Vagina (tissue), 2 donors: Measurements from ENCODE around the gene EDAR. TPM values are rescaled to one million over a fixed set of nuclear protein-coding genes. Genes with fewer than 3 reads are reported as not detected.
A peak's percentile ranks its signal among the peaks of the same experiment; 100 is the strongest.

Experiments used
- DNase-seq, 2 donors: peaks; one replicate each; pipeline ENCODE4 v3.0.0-alpha.2; 2017; ENCODE audit errors: extremely low spot score in 2 of 2
- H3K27ac ChIP-seq: fragments of 200-600 bp; sonication (generic); one replicate; pipeline ENCODE4 v1.5.1; 2019
- H3K27me3 ChIP-seq: fragments of 200-600 bp; sonication (generic); one replicate; pipeline ENCODE4 v1.5.1; 2019
- H3K36me3 ChIP-seq, 2 donors: fragments of 200-600 bp; sonication (generic); one replicate each; pipeline ENCODE4 v1.5.1; 2017 to 2019
- H3K4me1 ChIP-seq: fragments of 200-600 bp; sonication (generic); one replicate; pipeline ENCODE4 v1.5.1; 2019
- H3K4me3 ChIP-seq, 2 donors: fragments of 200-600 bp; sonication (generic); 1 replicate in 1 of 2; 2 replicates in 1 of 2; pipeline ENCODE4 v1.5.1; 2016 to 2019
- H3K9me3 ChIP-seq: fragments of 200-600 bp; sonication (generic); one replicate; pipeline ENCODE4 v1.5.1; 2019
- POLR2A ChIP-seq, 2 donors: fragments of 450-650 bp; IDR thresholded peaks; one replicate each; pipeline ENCODE4 v1.6.1; 2017; ENCODE audit warnings: antibody characterized with exemption in 2 of 2, mild to moderate bottlenecking in 2 of 2, moderate library complexity in 2 of 2
- POLR2AphosphoS5 ChIP-seq, 2 donors: sonication (generic); formaldehyde crosslinking; IDR thresholded peaks; one replicate each; pipeline ENCODE4 v1.9.0; 2017; ENCODE audit warnings: antibody characterized with exemption in 2 of 2, mild to moderate bottlenecking in 2 of 2, low read depth in 1 of 2; ENCODE audit not compliant: insufficient read depth in 1 of 2
- intact Hi-C: fragments of 100-400 bp; cut with DNase I; formaldehyde crosslinking; loops from one replicate; pipeline ENCODE4 v1.15.1; 2023
- total RNA-seq: library from RNA; depleted of rRNA; stranded (reverse); fragments of >200 nt; gene quantifications from one replicate; pipeline ENCODE4 v1.2.3, GENCODE V29; 2016
- TF ChIP-seq, protein P1 (sequence below), 3 experiments: fragments of 450-650 bp in 2 of 3; fragments of 200-600 bp in 1 of 3; sonication (generic) in 1 of 3; IDR thresholded peaks; one replicate each; pipeline ENCODE4 v1.5.1; 2017 to 2019; ENCODE audit warnings: antibody characterized with exemption in 3 of 3, mild to moderate bottlenecking in 2 of 3, moderate library complexity in 2 of 3

EDAR gene
- total RNA-seq, result 0.74 TPM

DNA sequence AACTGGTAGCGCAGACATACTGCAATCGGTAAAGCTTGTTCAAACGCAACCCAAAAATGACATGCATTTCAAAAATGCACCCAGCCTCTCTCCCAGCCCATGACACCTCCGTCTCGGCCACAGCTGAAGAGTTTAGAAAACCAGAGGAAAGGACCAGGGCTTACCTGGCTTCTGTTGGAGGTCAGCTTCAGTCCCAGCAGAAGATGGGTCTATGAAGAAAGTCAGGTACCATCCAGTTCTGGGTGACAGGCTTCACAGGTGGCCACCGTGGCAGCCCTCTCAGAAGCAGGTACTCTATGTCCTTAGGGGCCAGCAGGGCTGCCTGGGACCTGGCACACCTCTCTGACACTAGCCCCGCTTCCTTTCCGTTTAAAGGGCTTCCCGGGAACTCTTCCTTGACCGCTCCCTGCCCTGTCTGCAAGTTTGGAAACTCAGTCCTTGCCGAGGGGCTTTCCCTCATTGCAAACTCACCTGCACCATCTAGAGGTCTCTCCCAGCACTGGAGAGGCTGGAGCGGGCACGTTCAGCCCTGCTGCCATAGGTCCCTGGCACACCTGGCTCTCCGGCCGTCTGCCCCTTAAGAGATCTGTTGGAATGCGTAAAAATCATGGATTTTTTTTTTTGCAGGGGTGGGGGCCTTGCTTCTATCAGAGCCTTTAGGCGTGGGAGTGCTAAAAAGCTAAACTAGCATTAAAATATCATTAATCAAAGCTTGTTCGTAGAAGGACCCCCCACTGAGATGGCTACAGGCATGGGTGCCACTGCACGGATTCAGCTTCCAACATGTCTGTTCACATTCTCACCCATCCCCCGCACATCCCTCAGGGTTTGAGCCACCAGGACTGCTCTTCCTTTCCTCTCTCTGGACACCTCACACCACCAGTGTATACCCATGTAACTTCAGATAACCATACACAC, at the start of gene EDAR:
Gene EDAR, minus strand, starts transcription at position 425 of the 918 bp plus-strand sequence. CDS start 58,206 bp downstream, outside the sequence.
- TF ChIP-seq POLR2AphosphoS5 (IDR thresholded peaks at IDR 0.05; ENCODE audit: insufficient read depth in 1 of 2, low read depth in 1 of 2) (no peak), POLR2A (IDR thresholded peaks at IDR 0.05) (no peak)
- TF ChIP-seq, protein P1, sequence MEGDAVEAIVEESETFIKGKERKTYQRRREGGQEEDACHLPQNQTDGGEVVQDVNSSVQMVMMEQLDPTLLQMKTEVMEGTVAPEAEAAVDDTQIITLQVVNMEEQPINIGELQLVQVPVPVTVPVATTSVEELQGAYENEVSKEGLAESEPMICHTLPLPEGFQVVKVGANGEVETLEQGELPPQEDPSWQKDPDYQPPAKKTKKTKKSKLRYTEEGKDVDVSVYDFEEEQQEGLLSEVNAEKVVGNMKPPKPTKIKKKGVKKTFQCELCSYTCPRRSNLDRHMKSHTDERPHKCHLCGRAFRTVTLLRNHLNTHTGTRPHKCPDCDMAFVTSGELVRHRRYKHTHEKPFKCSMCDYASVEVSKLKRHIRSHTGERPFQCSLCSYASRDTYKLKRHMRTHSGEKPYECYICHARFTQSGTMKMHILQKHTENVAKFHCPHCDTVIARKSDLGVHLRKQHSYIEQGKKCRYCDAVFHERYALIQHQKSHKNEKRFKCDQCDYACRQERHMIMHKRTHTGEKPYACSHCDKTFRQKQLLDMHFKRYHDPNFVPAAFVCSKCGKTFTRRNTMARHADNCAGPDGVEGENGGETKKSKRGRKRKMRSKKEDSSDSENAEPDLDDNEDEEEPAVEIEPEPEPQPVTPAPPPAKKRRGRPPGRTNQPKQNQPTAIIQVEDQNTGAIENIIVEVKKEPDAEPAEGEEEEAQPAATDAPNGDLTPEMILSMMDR (IDR thresholded peaks at IDR 0.05), result no peak
- intact Hi-C loops, result no loop called here
- Histone ChIP-seq H3K27ac (no peak within 1 kb of the TSS), H3K4me3 (peak within 1 kb of the TSS in 1 of 2 donors; percentile 28), H3K4me1 (no peaks in the 10 kb centered on the region), H3K27me3 (no peaks in the 10 kb centered on the region), H3K9me3 (no peaks in the 10 kb centered on the region), H3K36me3 (no peaks in the 10 kb centered on the region)
- DNase-seq, result no peak

DNA sequence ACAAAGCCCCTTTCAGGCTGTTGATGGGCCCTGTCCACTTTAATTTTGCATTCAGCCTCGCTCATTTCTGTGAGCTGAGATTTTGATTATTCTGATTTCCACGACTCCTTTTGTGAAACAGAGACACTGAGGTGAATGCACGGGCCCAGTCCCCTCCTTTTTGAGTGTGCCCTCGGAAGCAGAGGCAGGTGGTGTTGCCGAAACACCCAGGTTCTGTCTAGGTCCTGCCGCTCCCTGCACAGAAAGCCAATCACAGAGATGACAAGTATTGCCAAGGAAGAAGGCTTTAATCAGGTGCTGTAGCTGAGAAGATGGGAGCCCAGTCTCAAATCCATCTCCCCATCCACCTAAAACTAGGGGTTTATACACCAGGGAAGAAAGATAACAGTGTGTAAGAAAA, 44.2 kb upstream of the EDAR start:
- DNase-seq, result no peak
- H3K36me3 ChIP-seq, result no peaks in the 10 kb centered on the region
- H3K4me3 ChIP-seq, result no peak overlapping the region
- H3K9me3 ChIP-seq, result no peaks in the 10 kb centered on the region
- H3K27me3 ChIP-seq, result no peaks in the 10 kb centered on the region
- TF ChIP-seq POLR2AphosphoS5 (IDR thresholded peaks at IDR 0.05; ENCODE audit: insufficient read depth in 1 of 2, low read depth in 1 of 2) (no peak), POLR2A (IDR thresholded peaks at IDR 0.05) (no peak)
- TF ChIP-seq, protein P1 (IDR thresholded peaks at IDR 0.05), result no peak
- H3K27ac ChIP-seq, result no peak overlapping the region
- intact Hi-C loops, result no loop called here
- peaks cover 13% of the 10 kb centered on the region for H3K4me1 ChIP-seq

DNA sequence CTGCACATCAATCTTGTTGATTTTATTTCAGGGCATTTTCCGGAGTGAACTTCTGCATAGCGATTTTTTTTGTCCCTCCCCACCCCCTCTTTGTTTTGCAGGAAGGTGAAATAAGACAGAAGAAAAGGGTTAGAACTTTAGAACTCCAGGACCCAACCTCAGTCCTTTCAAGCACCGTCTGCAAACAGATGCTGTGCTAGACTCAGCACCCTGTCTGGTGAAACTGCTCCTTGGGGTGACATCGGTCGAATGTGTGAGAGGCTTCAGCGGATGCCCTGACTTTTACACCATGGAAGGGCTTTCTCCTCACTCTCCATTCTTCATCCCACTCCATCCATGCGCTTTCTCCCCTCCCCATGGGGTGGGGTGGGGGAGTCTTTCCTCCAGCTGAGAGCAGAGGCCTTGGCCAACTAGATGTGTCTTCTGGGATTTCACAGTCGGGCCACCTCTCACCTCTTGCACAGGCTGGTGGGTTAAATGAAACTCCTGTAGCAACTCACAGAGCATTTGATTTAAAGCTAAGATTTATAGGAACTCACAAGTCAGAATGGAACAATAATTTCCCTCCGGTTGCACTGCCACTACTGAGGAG, 43.3 kb upstream of the EDAR start:
- TF ChIP-seq, protein P1 (IDR thresholded peaks at IDR 0.05), result no peak
- TF ChIP-seq POLR2AphosphoS5 (IDR thresholded peaks at IDR 0.05; ENCODE audit: insufficient read depth in 1 of 2, low read depth in 1 of 2), result no peak
- TF ChIP-seq POLR2A (IDR thresholded peaks at IDR 0.05), result no peak
- H3K36me3 ChIP-seq, result no peaks in the 10 kb centered on the region
- no peaks in the 10 kb centered on the region for H3K9me3 ChIP-seq
- H3K4me3 ChIP-seq, result peak overlapping the region; percentile 17 to 45
- H3K27ac ChIP-seq, result no peak overlapping the region
- intact Hi-C loops, result no loop called here
- H3K4me1 ChIP-seq, result peaks cover 13% of the 10 kb centered on the region
- H3K27me3 ChIP-seq, result no peaks in the 10 kb centered on the region
- no peak for DNase-seq

DNA sequence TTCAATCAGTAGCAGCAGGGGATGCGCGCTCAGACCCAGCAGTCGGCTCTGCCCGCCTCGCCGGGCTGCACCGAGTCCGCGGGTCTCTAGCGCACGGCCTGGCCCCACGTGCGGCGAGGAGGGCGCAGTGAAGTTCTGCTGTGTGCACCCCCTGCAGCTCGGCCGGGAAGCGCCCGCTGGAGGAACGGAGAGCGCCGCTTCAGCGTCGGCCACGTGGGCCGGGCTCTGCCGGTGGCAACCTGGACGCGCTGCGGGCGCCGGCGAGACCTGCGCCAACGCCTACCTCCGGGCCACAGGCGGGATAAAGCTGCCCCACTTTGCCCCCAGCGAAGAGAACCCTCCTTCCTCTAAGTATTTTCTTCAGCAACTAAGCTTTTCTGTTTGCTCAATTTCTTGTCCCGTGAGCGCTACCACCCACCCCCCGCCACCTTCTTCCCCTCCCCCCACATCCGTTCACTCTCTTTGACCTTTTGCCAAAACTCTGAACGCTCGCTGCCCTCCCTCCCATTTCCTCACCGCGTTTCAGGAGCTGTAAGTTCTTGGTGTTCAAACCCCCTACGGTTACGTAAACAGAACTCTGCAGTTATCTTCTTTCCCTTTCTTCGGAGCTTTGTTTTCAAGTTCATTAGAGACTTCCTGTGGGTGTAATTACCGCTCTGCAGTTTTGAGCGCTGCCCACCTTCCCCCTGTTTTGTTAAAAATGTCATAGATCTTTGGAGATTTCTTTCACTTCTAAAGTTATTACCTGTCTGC, 42.6 kb upstream of the EDAR start:
- Histone ChIP-seq H3K4me3 (peak overlapping the region; percentile 17 to 45), H3K36me3 (no peaks in the 10 kb centered on the region), H3K27me3 (no peaks in the 10 kb centered on the region), H3K27ac (no peak overlapping the region), H3K4me1 (peaks cover 13% of the 10 kb centered on the region), H3K9me3 (no peaks in the 10 kb centered on the region)
- TF ChIP-seq POLR2A (IDR thresholded peaks at IDR 0.05) (no peak), POLR2AphosphoS5 (IDR thresholded peaks at IDR 0.05; ENCODE audit: insufficient read depth in 1 of 2, low read depth in 1 of 2) (peak in 1 of 2 donors; percentile 36)
- intact Hi-C loops, result no loop called here
- DNase-seq, result no peak

DNA sequence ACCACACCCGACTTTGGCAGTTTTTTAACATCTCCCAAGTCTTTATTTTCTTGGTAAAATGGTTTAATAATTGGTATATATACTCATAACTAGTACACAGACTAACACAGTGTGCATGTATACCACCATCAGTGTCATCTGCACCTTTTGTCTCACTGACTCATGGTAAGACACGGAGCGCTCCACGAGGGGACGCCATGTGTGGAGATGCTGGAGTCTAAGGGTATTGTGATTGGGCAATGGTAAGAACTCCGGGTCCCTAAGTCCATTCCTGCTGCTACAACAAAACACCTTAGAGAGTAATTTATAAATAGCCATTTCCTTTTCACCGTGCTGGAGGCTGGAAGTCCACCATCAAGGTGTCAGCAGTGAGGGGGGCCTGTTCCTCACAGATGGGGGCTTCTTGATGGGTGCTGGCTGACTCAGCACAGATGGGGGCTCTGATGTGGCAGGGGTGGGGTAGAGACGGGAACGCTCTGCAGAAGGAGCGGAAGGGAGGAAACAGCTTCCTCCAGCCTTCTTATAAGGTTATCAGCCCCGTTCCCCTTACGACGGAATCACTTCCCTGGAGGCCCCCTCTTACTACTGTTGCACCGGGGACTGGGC, 42.0 kb upstream of the EDAR start:
- no peak for TF ChIP-seq POLR2A (IDR thresholded peaks at IDR 0.05)
- TF ChIP-seq, protein P1 (IDR thresholded peaks at IDR 0.05), result no peak
- TF ChIP-seq POLR2AphosphoS5 (IDR thresholded peaks at IDR 0.05; ENCODE audit: insufficient read depth in 1 of 2, low read depth in 1 of 2), result no peak
- Histone ChIP-seq H3K4me3 (peak overlapping the region; percentile 17 to 45), H3K36me3 (no peaks in the 10 kb centered on the region), H3K27me3 (no peaks in the 10 kb centered on the region), H3K4me1 (peaks cover 13% of the 10 kb centered on the region), H3K9me3 (no peaks in the 10 kb centered on the region), H3K27ac (no peak overlapping the region)
- intact Hi-C loops, result no loop called here
- no peak for DNase-seq
